Right lobe of liver (tissue), 4 donors: ENCODE results near the gene EHD4.

Source experiments
- POLR2A ChIP-seq: fragments of 450-650 bp; IDR thresholded peaks from one replicate; pipeline ENCODE4 v1.6.1; 2017; ENCODE audit warnings: antibody characterized with exemption, mild to moderate bottlenecking
- TF ChIP-seq, protein P1 (sequence below), 4 donors: fragments of 200-600 bp in 3 of 4; fragments of 450-650 bp in 1 of 4; IDR thresholded peaks; one replicate each; pipeline versions ENCODE4 v1.5.1 to v1.8.0; 2016 to 2022; ENCODE audit warnings: antibody characterized with exemption in 4 of 4, mild to moderate bottlenecking in 2 of 4
- donor health status: DM: no; HTN: no; CAD: no.
- donor health status: DM: no; HTN: no; CAD: no.
- donor health status: DM: no; HTN: yes; CAD: no.

DNA sequence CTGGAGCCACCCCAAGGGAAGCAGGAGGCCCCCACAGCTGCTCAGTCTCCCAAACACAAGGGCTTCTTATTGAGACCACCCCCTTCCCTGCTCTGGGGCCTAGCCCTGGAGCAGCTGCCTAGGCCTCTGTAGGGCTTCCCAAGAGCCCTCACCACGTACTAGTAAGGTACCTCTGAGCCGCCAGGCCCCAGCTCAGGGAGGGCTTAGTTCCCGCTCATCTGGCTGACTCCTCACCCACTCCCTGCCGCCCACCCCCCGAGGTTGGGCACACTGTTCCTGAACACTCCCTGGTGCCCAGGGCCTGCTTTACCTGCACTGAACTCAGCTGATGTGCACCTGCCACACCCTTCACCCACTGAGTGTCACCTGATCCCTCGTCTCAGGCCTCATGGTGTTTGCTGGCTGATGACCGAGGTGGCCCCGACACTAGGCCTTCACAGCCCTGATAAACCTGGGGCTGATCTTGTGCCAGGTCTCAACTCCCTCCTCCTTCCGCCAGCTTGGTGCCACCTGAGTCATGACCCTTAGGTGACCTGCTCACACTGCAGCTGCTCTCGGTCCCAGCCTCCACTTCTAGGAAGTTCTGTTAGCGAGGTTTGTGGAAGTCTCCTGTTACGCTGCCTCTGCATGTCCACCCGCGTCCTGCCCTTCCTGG, 60.5 kb downstream of the EHD4 start:
- TF ChIP-seq, protein P1, sequence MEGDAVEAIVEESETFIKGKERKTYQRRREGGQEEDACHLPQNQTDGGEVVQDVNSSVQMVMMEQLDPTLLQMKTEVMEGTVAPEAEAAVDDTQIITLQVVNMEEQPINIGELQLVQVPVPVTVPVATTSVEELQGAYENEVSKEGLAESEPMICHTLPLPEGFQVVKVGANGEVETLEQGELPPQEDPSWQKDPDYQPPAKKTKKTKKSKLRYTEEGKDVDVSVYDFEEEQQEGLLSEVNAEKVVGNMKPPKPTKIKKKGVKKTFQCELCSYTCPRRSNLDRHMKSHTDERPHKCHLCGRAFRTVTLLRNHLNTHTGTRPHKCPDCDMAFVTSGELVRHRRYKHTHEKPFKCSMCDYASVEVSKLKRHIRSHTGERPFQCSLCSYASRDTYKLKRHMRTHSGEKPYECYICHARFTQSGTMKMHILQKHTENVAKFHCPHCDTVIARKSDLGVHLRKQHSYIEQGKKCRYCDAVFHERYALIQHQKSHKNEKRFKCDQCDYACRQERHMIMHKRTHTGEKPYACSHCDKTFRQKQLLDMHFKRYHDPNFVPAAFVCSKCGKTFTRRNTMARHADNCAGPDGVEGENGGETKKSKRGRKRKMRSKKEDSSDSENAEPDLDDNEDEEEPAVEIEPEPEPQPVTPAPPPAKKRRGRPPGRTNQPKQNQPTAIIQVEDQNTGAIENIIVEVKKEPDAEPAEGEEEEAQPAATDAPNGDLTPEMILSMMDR (IDR thresholded peaks at IDR 0.05) = no peak
- no peak for TF ChIP-seq POLR2A
